ENCODE data around the gene GNL3. TPM values are rescaled to one million over a fixed set of nuclear protein-coding genes. Genes with fewer than 3 reads are reported as not detected.

The GNL3 gene
- total and polyA plus RNA-seq, 4 donors: 26.5 to 82.2 (median 41.8) TPM

- Histone ChIP-seq H3K9me3 (ENCODE audit: control insufficient read depth in 4 of 4, low read length in 3 of 4) (no peaks in the 10 kb centered on the region), H3K27me3 (ENCODE audit: control insufficient read depth in 4 of 4, insufficient read depth in 4 of 4, low read length in 3 of 4) (no peaks in the 10 kb centered on the region), H3K9ac (ENCODE audit: low read depth in 1 of 2, low read length in 2 of 2) (no peak overlapping the region), H3K4me3 (ENCODE audit: low read depth in 1 of 3, low read length in 3 of 3) (no peak overlapping the region), H3K4me1 (ENCODE audit: control insufficient read depth in 4 of 4, insufficient read depth in 4 of 4, low read length in 3 of 4) (peaks cover 10 to 44% (median 36%) of the 10 kb centered on the region in 4 donors), H3K36me3 (ENCODE audit: control insufficient read depth in 4 of 4, insufficient read depth in 3 of 4, low read depth in 1 of 4, low read length in 3 of 4) (peaks cover 2 to 27% (median 16%) of the 10 kb centered on the region in 4 donors), H3K27ac (ENCODE audit: low read depth in 1 of 2, low read length in 2 of 2) (peak overlapping the region; percentile 6 to 52)
- DNase-seq (ENCODE audit: low spot score): no peak
- peak in 1 of 2 donors; percentile 41 for TF ChIP-seq RXRA (IDR thresholded peaks at IDR 0.05)
- peak; percentile 83 to 86 for TF ChIP-seq HNF4A (conservative IDR thresholded peaks at IDR 0.05)
- no peak for TF ChIP-seq MAX (IDR thresholded peaks at IDR 0.05)
- TF ChIP-seq CTCF (IDR thresholded peaks at IDR 0.05; ENCODE audit: low read depth, low read length, missing input control): no peak
- no peak for TF ChIP-seq ZBTB33 (IDR thresholded peaks at IDR 0.05)
- TF ChIP-seq FOXA2 (IDR thresholded peaks at IDR 0.05): peak; percentile 9
- TF ChIP-seq RAD21 (IDR thresholded peaks at IDR 0.05): peak in 1 of 2 donors; percentile 16
- TF ChIP-seq FOXA1 (IDR thresholded peaks at IDR 0.05): no peak
- peak; percentile 34 for TF ChIP-seq SP1 (IDR thresholded peaks at IDR 0.05)
- no peak for TF ChIP-seq JUND (IDR thresholded peaks at IDR 0.05)
- WGBS: 63% methylated on average over 6 of the region's 6 CpGs
These were observed 7.3 kb upstream of the GNL3 start for GRCh38 chr3:52678265-52679198.

GRCh38 chr3:52679199-52679538, 6.7 kb upstream of the GNL3 start:
- 76% methylated on average over 3 of the region's 3 CpGs for WGBS
- Histone ChIP-seq H3K4me1 (ENCODE audit: control insufficient read depth in 4 of 4, insufficient read depth in 4 of 4, low read length in 3 of 4) (peaks cover 12 to 50% (median 43%) of the 10 kb centered on the region in 4 donors), H3K27me3 (ENCODE audit: control insufficient read depth in 4 of 4, insufficient read depth in 4 of 4, low read length in 3 of 4) (no peaks in the 10 kb centered on the region), H3K9ac (ENCODE audit: low read depth in 1 of 2, low read length in 2 of 2) (no peak overlapping the region), H3K4me3 (ENCODE audit: low read depth in 1 of 3, low read length in 3 of 3) (no peak overlapping the region), H3K27ac (ENCODE audit: low read depth in 1 of 2, low read length in 2 of 2) (peak overlapping the region; percentile 6 to 52), H3K9me3 (ENCODE audit: control insufficient read depth in 4 of 4, low read length in 3 of 4) (no peaks in the 10 kb centered on the region), H3K36me3 (ENCODE audit: control insufficient read depth in 4 of 4, insufficient read depth in 3 of 4, low read depth in 1 of 4, low read length in 3 of 4) (peaks cover 2 to 25% (median 16%) of the 10 kb centered on the region in 4 donors)
- TF ChIP-seq ATF3 (IDR thresholded peaks at IDR 0.05): no peak
- DNase-seq (ENCODE audit: low spot score): no peak

DNA sequence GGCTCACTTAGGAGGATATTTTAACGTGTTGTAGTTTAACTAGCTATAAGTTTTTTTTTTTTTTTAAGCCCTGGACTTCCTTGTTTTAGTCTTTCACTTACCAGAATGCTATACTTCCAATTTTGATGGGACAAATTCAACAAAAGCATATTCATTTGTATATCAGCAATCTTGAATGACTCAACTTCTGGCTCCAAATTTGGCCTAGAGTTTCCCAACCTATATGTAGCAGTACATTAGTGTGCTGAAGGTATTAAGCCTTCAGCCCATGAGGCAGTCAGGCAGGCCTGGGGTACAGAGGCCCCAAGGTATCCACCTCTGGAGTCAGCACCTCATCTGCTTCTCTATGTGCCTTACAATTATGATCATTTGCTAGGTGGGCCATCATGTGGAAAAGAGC, 6.0 kb upstream of the GNL3 start:
- no peak overlapping the region for H3K4me3 ChIP-seq (ENCODE audit: low read depth in 1 of 3, low read length in 3 of 3)
- H3K4me1 ChIP-seq (ENCODE audit: control insufficient read depth in 4 of 4, insufficient read depth in 4 of 4, low read length in 3 of 4): peaks cover 12 to 56% (median 49%) of the 10 kb centered on the region in 4 donors
- H3K27ac ChIP-seq (ENCODE audit: low read depth in 1 of 2, low read length in 2 of 2): peak overlapping the region in 1 of 2 donors; percentile 6
- no peak for TF ChIP-seq EGR1 (IDR thresholded peaks at IDR 0.05; ENCODE audit: low read depth in 2 of 2)
- TF ChIP-seq, protein P1, sequence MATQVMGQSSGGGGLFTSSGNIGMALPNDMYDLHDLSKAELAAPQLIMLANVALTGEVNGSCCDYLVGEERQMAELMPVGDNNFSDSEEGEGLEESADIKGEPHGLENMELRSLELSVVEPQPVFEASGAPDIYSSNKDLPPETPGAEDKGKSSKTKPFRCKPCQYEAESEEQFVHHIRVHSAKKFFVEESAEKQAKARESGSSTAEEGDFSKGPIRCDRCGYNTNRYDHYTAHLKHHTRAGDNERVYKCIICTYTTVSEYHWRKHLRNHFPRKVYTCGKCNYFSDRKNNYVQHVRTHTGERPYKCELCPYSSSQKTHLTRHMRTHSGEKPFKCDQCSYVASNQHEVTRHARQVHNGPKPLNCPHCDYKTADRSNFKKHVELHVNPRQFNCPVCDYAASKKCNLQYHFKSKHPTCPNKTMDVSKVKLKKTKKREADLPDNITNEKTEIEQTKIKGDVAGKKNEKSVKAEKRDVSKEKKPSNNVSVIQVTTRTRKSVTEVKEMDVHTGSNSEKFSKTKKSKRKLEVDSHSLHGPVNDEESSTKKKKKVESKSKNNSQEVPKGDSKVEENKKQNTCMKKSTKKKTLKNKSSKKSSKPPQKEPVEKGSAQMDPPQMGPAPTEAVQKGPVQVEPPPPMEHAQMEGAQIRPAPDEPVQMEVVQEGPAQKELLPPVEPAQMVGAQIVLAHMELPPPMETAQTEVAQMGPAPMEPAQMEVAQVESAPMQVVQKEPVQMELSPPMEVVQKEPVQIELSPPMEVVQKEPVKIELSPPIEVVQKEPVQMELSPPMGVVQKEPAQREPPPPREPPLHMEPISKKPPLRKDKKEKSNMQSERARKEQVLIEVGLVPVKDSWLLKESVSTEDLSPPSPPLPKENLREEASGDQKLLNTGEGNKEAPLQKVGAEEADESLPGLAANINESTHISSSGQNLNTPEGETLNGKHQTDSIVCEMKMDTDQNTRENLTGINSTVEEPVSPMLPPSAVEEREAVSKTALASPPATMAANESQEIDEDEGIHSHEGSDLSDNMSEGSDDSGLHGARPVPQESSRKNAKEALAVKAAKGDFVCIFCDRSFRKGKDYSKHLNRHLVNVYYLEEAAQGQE (IDR thresholded peaks at IDR 0.05): no peak
- no peak for TF ChIP-seq FOXA2 (IDR thresholded peaks at IDR 0.05)
- TF ChIP-seq YY1 (IDR thresholded peaks at IDR 0.05): no peak
- no peak for TF ChIP-seq MAX (IDR thresholded peaks at IDR 0.05)
- no peak for TF ChIP-seq ZBTB33 (IDR thresholded peaks at IDR 0.05)
- TF ChIP-seq RXRA (IDR thresholded peaks at IDR 0.05): no peak
- TF ChIP-seq NR2F2 (IDR thresholded peaks at IDR 0.05): no peak
- no peak overlapping the region for H3K9ac ChIP-seq (ENCODE audit: low read depth in 1 of 2, low read length in 2 of 2)
- no peaks in the 10 kb centered on the region for H3K27me3 ChIP-seq (ENCODE audit: control insufficient read depth in 4 of 4, insufficient read depth in 4 of 4, low read length in 3 of 4)
- no peaks in the 10 kb centered on the region for H3K9me3 ChIP-seq (ENCODE audit: control insufficient read depth in 4 of 4, low read length in 3 of 4)
- no peak for DNase-seq (ENCODE audit: low spot score)
- WGBS: 64% methylated on average over 1 of the region's 1 CpG
- peaks cover 2 to 25% (median 15%) of the 10 kb centered on the region in 4 donors for H3K36me3 ChIP-seq (ENCODE audit: control insufficient read depth in 4 of 4, insufficient read depth in 3 of 4, low read depth in 1 of 4, low read length in 3 of 4)

All from liver (tissue), 9 donors.